ENCODE measurements around the gene CDH13. TPM values are rescaled to one million over a fixed set of nuclear protein-coding genes. Genes with fewer than 3 reads are reported as not detected.

The CDH13 gene
- total RNA-seq, 1 donor from 2014 or later, result 46.4 TPM

DNA sequence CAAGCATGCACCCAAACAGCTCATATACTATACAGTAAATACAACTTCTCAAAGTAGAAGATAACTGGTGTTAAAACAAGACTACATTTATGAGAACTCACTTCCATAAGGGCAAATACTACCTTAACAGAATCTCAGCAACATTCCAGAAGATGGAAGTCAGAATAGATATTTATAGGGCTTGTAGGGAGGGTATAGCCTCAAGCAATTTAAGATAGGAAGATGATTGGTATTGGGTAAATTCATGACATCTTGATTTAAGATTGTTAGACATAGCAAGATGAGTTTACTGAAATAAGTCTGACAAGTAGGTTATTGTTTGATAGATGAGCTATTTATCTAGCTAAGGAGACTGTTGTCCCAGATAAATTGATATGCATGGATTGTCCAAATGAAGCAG, 250.2 kb downstream of the CDH13 start:
- TF ChIP-seq, protein P1, sequence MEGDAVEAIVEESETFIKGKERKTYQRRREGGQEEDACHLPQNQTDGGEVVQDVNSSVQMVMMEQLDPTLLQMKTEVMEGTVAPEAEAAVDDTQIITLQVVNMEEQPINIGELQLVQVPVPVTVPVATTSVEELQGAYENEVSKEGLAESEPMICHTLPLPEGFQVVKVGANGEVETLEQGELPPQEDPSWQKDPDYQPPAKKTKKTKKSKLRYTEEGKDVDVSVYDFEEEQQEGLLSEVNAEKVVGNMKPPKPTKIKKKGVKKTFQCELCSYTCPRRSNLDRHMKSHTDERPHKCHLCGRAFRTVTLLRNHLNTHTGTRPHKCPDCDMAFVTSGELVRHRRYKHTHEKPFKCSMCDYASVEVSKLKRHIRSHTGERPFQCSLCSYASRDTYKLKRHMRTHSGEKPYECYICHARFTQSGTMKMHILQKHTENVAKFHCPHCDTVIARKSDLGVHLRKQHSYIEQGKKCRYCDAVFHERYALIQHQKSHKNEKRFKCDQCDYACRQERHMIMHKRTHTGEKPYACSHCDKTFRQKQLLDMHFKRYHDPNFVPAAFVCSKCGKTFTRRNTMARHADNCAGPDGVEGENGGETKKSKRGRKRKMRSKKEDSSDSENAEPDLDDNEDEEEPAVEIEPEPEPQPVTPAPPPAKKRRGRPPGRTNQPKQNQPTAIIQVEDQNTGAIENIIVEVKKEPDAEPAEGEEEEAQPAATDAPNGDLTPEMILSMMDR (conservative IDR thresholded peaks at IDR 0.05), result no peak
- Mint-ChIP-seq H3K4me1 (ENCODE audit: unreplicated experiment) (no peaks in the 10 kb centered on the region), H3K27ac (no peak overlapping the region), H3K27me3 (peaks cover 12% of the 10 kb centered on the region), H3K36me3 (no peaks in the 10 kb centered on the region), H3K4me3 (no peak overlapping the region), H3K9me3 (no peaks in the 10 kb centered on the region)
- no peak for DNase-seq (ENCODE audit: extremely low spot score, unreplicated experiment)

- H3K4me3 Mint-ChIP-seq, result no peak overlapping the region
- H3K27me3 Mint-ChIP-seq, result peaks cover 8% of the 10 kb centered on the region
- no peaks in the 10 kb centered on the region for H3K36me3 Mint-ChIP-seq
- H3K9me3 Mint-ChIP-seq, result no peaks in the 10 kb centered on the region
- no peaks in the 10 kb centered on the region for H3K4me1 Mint-ChIP-seq (ENCODE audit: unreplicated experiment)
- DNase-seq (ENCODE audit: extremely low spot score, unreplicated experiment), result no peak
- TF ChIP-seq, protein P1 (conservative IDR thresholded peaks at IDR 0.05), result no peak
- no peak overlapping the region for H3K27ac Mint-ChIP-seq
Measured at GRCh38 chr16:82878466-82878865, 251.7 kb downstream of the CDH13 start.

- Mint-ChIP-seq H3K27me3 (peaks cover 7% of the 10 kb centered on the region), H3K36me3 (no peaks in the 10 kb centered on the region), H3K4me1 (ENCODE audit: unreplicated experiment) (no peaks in the 10 kb centered on the region), H3K4me3 (no peak overlapping the region), H3K9me3 (no peaks in the 10 kb centered on the region), H3K27ac (no peak overlapping the region)
- TF ChIP-seq, protein P1 (conservative IDR thresholded peaks at IDR 0.05), result no peak
- DNase-seq (ENCODE audit: extremely low spot score, unreplicated experiment), result no peak
Measured at GRCh38 chr16:82880346-82880745, 253.6 kb downstream of the CDH13 start.

- no peak overlapping the region for H3K27ac Mint-ChIP-seq
- TF ChIP-seq, protein P1 (conservative IDR thresholded peaks at IDR 0.05), result no peak
- H3K9me3 Mint-ChIP-seq, result no peaks in the 10 kb centered on the region
- DNase-seq (ENCODE audit: extremely low spot score, unreplicated experiment), result no peak
- H3K4me3 Mint-ChIP-seq, result no peak overlapping the region
- H3K4me1 Mint-ChIP-seq (ENCODE audit: unreplicated experiment), result no peaks in the 10 kb centered on the region
- peaks cover 7% of the 10 kb centered on the region for H3K27me3 Mint-ChIP-seq
- H3K36me3 Mint-ChIP-seq, result no peaks in the 10 kb centered on the region
Measured at GRCh38 chr16:82881516-82881915, 254.7 kb downstream of the CDH13 start.

GRCh38 chr16:82882226-82882625, 255.5 kb downstream of the CDH13 start:
- no peak overlapping the region for H3K4me3 Mint-ChIP-seq
- H3K9me3 Mint-ChIP-seq, result peaks cover 5% of the 10 kb centered on the region
- no peak for DNase-seq (ENCODE audit: extremely low spot score, unreplicated experiment)
- no peak overlapping the region for H3K27ac Mint-ChIP-seq
- H3K27me3 Mint-ChIP-seq, result peaks cover 7% of the 10 kb centered on the region
- no peaks in the 10 kb centered on the region for H3K4me1 Mint-ChIP-seq (ENCODE audit: unreplicated experiment)
- no peaks in the 10 kb centered on the region for H3K36me3 Mint-ChIP-seq
- TF ChIP-seq, protein P1 (conservative IDR thresholded peaks at IDR 0.05), result no peak
